ENCODE measurements around the gene LMF1.

- TF ChIP-seq POLR2AphosphoS5 (IDR thresholded peaks at IDR 0.05; ENCODE audit: low read depth, low read length) (no peak), REST (IDR thresholded peaks at IDR 0.05; ENCODE audit: insufficient read depth in 1 of 2, low read depth in 2 of 2, low read length in 2 of 2) (no peak)
Measured at GRCh38 chr16:871562-872345, 99.0 kb downstream of the LMF1 start.

All from PFSK-1 (cell line).